HG02840 (cell line): ENCODE data around the gene HRH1.
"Not testable (repeated sequence)": the region's sequence is repeated elsewhere in the genome, so short reads cannot be mapped to it uniquely, and the experiment has no call there.

ENCODE experiments used
- ATAC-seq: cut with Tn5 transposase; IDR thresholded peaks from one replicate; pipeline ENCODE4 v1.9.1; 2021; ENCODE audit warnings: mild to moderate bottlenecking, moderate library complexity, moderate number of reproducible peaks; ENCODE audit not compliant: unreplicated experiment, low FRiP score

HRH1 gene

DNA sequence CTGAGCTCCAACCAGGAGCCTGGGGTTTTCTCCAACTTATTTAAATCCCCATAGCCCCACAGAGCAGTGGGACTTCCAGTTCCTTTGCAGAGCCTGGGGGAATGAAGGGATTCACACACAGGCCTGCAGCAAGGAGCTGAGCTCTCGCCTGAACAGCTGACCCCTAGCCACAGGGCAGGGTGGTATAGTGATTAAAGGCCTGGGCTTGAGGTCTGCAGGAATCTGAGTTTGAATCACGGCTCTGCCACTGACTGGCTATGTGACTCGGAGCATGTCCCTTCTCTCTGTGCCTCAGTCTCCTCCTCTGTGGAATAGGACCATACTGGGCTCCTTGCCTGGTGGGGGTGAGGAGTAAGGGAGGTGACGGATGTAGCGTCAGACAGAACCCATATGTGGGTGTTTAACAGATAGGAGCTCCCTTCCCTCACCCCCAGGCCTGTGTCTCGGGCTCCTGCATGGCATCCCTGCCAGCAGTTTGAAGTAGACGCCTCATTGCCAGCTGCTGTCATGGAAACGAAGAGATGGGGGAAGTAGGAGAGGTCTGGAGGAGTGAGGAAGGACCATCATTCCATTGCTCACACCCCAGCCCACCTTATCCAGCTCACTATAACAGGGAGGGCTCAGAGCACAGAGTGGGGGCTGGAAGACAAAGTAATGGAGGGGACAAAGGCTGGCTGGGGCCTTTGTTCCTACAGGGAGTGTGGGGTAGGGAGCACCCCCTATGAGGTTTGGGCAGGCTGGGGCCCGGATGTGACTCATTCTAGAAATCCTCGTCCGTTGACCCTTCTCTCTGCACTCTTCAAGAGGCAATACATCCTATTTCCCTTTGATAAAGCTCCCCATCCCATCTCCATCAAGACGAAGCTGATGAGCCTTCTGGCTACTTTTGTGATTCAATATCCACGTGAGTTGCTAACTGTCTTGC is 14.8 kb downstream of the HRH1 start:
- ATAC-seq, result no peak

DNA sequence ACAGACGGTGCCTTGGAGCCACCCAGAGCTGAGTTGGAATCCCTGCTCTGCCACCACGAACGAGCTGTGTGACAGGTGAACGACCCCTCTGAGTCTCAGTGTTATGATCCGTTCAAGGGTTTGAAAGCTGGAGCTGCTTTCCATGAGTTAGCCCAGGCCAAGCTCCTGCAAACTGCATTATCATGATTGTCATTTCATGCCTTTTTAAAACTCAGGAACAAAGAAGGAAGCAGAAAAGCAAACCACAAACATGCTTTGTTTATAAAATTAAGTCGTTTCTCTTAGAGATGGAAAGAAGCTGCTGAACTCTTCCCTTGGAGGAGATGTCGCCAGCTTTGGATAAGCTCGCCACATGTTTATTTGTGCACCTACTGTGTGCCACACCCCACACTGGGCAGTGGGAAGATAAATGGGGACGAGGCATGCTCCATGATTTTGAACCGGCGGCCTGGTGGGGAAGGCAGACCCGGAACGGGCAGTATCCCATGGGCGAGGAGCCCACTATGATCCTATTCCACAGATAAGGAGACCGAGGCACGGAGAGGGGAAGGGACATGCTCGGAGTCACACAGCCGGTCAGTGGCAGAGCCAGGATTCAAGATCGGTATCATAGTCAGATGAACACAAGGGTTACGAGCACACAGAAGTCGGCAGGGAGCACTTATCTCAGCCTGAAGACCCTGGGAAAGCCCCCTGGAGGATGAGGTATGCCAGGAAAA is 15.9 kb downstream of the HRH1 start:
- ATAC-seq, result no peak

DNA sequence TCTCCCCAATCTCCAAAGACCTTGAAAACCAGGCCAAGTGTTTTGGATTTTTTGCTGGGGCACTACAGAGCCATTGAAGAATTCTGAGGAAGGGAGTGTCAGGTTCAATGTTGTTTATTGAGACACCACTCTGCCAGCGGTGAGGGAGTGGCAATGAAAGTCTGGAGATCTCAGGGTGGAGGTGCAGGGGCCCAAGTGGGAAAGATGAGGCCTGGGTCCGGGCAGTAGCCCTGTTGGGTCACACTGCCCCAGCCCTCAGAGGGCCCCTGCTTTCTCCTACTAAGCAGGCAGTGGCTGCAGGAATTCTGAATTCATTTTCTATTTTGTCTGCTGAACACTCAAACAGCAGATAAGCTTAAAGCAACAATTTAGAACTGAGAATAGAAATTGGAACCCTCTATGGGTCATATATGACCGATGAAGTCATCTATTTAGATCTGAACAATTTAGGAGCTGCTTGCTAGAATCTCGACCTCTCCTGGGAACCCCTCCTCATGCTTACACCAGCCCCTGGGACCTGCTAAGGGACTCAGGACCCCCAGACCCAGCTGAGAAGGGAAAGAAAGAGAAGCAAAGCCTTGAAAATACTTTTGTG is 17.9 kb downstream of the HRH1 start:
- no peak for ATAC-seq

DNA sequence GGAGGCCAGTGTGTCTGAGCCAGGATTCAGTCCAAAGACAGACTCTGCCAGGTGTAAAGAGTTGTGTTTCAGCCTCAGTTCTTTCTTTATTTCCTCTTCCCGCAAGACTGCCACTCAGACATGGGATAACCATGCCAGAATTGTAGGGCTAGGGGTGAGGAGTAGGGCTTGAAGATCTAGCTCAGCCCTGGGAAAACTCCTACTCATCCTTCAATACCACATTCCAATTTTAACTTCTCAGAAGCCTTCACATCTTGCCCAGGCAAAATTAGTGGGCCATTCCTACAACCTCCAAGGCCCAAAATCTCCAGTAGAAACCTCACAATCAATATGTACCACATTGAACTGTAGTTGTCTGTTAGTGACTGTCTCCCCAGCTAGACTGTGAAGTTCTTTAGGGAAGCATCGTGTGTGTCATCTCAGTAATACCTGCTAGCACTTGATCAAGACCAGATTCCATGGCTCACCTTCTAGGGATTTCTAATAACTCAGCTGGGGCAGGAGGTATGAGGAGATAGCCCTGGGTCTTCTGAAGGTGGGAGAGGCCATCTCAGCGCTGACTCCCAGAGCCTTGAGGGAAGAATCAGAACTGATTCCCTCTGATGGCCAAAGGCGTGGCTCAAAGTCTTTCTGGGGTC is 19.7 kb downstream of the HRH1 start:
- no peak for ATAC-seq

DNA sequence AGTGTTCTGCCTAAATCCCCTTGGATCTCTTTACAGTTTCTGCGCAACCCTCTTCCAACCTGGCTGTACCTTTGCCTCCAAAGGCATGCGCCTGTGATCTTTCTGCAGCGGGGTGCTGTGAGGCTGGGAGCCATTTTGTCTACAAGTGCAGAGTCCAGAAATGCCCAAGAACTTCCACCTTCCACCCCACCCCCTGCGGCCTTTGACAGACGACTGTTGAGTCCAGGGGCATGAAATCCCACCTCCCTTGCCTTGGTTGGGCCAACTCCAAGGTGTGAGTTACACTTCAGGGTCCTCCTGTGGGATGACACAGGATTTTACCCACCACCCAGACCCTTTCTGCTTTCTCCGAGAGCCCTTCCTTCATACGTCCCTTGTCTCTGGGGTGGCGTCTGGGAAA is 24.1 kb downstream of the HRH1 start:
- no peak for ATAC-seq

DNA sequence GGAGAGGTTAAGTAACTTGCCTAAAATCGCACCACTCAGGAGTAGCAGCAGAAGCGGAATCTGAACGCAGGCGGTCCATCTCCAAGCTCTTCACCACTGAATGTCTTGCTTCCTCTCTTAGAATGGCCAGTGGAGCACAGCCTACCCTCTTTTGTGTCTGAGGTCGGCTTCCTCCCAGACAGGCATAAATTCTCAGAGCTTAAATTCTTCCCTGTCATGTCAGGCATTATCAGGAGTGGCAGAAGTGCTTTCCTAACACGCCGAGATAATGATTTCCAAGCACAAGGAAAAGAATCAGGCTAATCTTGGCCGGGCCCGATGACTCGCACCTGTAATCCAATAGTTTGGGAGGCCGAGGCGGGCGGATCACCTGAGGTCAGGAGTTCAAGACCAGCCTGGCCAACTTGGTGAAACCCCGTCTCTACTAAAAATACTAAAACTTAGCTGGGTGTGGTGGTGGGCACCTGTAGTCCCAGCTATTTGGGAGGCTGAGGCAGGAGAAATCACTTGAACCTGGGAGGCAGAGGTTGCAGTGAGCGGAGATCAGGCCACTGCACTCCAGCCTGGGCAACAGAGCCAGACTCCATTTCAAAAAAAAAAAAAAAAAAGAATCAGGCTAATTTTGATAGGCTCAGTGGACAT is 30.2 kb downstream of the HRH1 start:
- ATAC-seq, result not testable (repeated sequence)

DNA sequence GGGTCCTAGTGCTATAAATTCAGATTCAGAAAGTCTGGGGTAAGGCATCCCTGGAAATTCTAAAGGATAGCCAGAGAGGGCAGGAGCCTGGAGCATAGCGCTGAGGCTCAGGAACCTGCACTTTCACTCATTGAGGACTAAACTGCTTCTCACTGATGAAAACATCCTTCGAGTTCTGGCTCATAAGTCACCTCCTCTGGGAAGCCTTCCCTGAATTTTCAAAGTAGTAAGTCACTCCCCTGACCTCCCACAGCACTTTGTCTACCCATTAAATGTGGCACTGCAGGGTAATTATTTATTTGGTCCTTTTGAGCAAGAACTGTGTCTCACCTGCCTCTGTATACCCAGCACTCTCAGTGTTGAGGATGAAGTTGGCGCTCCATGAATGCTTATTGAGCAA is 30.9 kb downstream of the HRH1 start:
- no peak for ATAC-seq

DNA sequence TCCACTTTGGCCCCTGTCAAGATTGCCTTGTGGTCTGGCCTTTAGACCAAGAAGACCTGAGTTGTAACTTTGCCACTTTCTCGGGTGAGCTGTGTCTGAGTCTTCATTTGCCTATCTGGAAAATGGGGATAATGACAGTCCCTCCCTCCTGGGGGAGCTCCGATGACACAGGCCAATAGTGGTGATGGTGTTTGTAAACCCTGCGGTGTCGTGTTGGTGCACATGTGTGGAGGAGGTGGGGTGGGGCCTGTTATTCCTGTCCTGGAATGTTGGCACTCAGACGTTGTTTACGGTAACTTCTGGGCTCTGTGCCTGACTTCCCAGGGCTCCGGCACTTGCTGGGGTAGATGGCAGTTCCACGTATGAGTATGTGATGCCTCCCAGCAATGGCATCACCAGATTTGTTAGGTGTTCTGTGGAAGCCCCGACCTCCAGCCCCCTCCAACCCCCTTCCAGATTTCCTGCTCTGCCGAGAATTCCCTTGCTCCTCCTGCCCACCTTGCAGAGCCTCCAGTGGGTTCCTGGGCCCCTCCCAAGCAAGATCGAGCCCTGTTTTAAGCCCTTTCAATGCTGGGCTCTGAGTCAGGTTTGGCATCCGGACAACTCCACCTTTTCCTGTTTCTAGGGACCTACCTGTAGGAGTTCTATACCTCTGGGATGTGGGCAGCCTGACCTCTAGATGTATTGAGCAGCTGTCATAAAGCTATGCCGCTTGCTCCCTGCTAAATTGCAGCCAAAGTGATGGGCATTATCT is 31.4 kb downstream of the HRH1 start:
- ATAC-seq, result no peak

DNA sequence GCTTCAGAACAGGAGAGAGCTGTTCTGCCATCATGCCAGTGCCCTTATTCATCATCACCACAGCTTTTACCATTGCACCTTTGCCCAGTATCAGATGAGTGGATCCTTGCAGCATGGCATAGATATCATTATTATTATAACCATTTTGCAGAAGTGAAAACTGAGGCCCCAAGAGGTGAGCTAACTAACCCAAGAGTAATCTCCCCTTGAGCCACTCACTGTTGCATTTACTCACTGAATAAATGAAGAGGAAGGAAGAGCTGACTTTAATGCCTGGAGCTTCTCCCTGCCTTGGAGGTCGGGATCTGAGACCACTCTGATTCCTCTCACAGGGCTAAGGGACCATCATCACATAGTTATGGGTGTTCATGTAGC is 32.0 kb downstream of the HRH1 start:
- ATAC-seq, result no peak

DNA sequence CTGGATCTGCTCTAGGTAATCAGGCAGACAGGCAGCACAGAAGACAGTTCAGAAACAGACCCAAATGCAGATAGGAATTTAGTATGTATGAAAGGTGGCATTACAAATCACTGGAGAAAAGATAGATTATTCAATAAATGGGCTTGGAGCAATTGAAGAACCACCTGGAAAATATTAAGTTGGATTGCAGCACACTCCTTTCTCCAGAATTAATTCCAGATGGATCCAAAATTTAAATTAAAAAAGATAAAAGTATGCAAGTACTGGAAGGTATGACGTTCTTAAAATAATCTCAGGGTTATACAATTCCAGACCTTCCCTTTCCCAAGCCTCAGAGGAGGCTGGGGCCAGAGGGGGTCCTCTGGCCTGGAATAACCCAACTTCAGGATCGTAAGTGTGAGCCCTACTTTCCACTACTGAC is 32.5 kb downstream of the HRH1 start:
- ATAC-seq, result no peak

DNA sequence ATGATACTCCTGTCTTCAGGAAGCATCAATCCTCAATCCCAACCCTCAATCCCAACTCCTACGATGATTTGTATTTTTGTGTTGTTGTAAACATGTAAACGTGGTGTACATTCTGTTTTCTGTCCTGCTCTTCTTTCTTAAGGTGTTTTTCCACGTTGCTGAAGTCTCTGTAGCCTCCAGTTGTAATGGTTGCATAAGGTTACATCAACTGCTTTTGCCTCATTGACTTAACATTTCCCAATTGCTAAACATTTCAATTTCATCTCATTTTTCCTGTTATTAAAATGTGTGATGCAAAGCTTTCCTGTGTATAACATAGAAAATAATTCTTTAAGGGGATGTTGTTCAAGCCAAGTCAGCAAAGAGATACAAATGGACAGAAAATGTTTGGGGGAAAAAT is 33.4 kb downstream of the HRH1 start:
- ATAC-seq, result no peak

DNA sequence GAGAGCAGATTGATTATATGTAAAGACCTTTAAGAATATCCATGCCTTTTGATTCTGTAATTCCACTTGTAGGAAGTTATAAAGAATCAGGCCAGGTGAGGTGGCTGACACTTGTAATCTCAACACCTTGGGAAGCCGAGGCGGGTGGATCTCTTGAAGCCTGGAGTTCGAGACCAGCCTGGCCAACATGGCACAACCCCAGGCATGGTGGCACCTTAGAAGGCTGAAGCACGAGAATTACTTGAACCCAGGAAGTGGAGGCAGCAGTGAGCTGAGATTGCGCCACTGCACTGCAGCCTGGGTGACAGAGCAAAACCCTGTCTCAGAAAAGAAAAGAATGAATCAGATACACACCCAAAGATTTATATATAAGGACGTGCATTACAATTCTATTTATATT is 33.9 kb downstream of the HRH1 start:
- ATAC-seq, result no peak

DNA sequence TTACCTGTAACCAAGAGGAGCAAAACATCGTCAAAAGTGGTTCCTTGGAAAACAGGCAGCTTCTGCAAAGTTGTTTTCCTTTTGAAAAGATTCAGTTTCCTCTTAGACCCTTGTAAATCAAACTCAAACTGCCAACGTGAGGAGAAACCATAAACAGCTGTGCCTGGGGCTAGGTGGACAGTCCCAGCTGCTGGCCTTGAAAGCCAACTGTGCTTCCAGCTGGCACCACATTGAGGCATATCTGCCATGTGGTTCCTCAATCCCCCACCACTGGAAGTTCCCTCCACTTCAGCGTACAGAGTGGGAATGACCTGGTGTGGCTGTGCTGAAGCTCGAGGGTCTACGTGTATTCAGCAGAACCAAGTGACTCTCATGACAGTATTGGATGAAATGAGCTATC is 40.9 kb downstream of the HRH1 start:
- no peak for ATAC-seq

DNA sequence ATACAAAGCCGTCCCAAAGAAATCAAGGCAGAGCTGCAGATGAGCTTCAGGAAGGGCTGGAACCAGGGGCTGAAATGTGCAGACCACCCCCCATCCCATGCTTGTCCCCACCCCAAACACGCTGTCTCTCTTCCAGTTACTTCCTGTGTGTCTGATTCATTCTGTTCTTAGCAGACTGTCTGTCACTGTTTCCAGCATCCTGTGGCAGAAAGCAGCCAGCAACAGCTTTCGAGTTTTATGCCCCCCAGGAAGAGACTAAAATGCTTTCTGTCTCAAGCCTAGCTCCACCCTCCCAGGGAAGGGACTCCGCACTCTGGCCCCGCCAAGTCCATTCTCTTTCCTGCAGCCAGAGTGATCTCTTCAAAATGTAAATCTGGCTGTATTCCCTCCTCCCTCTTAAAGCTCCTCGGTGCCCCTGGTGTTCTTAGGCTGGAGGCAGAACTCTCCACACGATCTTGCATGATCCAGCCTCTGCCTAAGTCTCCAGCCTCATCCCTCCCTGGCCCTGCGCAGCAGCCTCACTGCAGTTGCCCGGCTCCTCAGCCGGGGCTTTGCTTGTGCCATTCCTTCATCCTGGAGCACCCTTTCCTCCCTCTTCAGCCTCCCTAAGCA is 41.5 kb downstream of the HRH1 start:
- no peak for ATAC-seq

DNA sequence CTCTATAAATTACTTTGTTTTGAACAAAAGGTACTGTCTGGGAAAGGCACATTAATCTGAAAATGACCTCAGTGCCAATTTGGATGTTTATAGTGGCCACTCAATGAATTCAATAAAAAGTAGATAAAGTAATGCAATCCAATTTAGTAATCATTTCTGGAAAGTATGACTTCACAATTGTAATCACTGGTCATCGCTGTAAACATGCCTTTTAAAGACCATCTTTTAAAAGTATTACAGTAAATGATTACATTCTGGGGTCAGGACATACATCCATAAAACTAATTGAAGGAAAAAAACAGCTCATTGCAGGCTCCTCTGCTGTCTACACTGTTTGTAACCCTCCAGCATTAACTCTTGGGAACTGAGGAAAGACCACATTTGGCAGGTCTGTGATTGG is 43.2 kb downstream of the HRH1 start:
- no peak for ATAC-seq

DNA sequence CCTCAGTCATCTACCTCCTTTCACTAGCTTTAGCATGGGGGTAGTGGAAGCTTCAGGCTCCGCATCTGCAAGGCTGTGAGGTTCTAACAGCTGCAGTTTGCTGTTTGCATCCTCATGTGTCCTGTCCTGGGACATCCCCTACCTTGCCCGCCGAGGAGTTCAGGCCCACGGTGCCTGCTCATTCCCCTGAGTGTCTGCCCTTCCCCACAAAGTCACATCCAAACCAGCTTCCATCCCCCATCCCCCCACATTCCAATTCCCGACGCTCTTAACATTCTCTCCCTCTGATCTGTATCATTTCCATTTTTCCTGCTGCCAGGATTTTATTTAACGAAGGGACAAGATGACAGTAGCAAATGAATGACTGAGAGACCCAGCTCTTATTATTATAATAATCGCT is 43.8 kb downstream of the HRH1 start:
- no peak for ATAC-seq

DNA sequence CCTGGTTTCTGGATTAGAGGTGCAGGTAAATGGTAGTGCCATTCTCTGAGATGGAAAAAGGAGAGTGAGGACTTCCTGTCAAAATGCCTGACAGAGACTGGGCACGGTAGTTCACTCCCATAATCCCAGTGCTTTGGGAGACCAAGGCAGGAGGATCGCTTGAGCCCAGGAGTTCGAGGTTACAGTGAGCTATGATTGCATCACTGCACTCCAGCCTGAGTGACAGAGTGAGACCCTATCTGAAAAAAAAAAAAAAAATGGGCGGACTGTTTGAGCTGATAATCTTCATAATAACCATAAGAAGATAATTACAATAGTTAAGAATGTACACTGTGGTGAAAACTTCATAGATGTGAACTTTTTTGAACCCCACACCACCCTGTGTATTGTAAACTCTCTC is 44.2 kb downstream of the HRH1 start:
- no peak for ATAC-seq

DNA sequence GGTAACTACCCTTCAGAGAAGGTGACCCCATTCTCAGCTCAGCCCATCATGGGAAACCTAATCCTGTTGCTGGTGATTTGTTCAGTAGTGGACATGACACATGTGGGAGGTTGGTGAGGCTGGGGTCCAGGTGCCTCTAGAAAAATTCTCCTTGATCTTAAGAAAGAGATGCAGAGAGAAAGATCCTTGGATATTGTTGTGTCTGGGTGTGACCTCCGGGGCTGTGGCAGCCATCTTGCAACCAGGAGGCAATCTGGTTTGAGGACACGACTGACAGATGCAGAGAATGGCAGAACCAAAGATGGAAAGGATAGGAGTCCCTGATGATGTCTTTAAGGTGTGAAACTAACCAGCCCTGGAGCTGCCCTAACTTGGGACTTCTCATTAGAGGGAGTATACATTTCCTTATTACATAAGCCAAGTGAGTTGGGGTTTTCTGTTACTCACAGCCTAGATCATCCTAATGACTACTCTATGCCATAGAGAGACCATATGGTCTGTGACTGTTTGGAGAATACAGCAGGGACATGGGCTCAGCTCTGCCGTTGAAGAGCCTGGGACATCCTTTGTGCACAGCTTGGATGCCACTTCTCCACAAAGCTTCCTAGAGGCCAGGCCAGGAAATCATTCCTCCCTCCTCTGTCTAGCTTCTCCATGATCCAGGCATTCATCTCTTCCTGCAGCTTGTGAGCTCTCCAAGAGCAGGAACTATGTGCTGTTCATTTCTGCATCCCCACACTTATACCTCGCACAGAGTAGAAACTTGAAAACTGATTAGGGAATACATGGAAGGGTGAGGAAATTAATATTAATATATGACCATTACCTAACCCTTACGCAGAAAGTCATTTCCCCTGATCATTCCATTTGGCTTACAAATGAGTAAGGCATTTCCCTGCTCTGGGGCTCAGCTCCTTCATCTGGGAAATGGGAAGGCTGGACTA is 45.9 kb downstream of the HRH1 start:
- no peak for ATAC-seq
